DND-41 (cell line): ENCODE results near the gene MUC2.

Experiments used
- ATAC-seq: fragments of 200-7000 bp; cut with Tn5 transposase; 3 replicates; pipeline ENCODE4 v1.9.1; 2021; ENCODE audit warnings: low read depth; ENCODE audit not compliant: insufficient read depth
- DNase-seq: peaks from one replicate; pipeline ENCODE4 v3.0.0-alpha.2; 2020
- H2AFZ ChIP-seq: 2 replicates; pipeline ENCODE4 v1.6.0; 2012; ENCODE audit warnings: low read depth, low read length
- H3K27ac ChIP-seq: 2 replicates; pipeline ENCODE4 v1.5.1; 2012; ENCODE audit warnings: low read length, inconsistent platforms
- H3K27me3 ChIP-seq: fragments of 200-600 bp; sonication (generic); 2 replicates; pipeline ENCODE4 v1.6.0; 2012; ENCODE audit warnings: low read length, mild to moderate bottlenecking, inconsistent platforms; ENCODE audit not compliant: insufficient read depth, poor library complexity
- H3K36me3 ChIP-seq: 2 replicates; pipeline ENCODE4 v1.5.1; 2012; ENCODE audit warnings: low read length, inconsistent platforms; ENCODE audit not compliant: insufficient read depth
- H3K4me1 ChIP-seq: 2 replicates; pipeline ENCODE4 v1.5.1; 2012; ENCODE audit warnings: mild to moderate bottlenecking, low read length; ENCODE audit not compliant: insufficient read depth
- H3K4me2 ChIP-seq: 2 replicates; pipeline ENCODE4 v1.6.0; 2012; ENCODE audit warnings: mild to moderate bottlenecking, moderate library complexity, low read length, inconsistent platforms; ENCODE audit not compliant: insufficient read depth
- H3K4me3 ChIP-seq, 2 experiments: fragments of 200-600 bp in 1 of 2; shearing (Covaris generic) in 1 of 2; 2 replicates each; pipeline ENCODE4 v1.5.1; 2012 to 2016; ENCODE audit warnings: inconsistent platforms in 2 of 2, low read length in 2 of 2, mild to moderate bottlenecking in 2 of 2, low read depth in 1 of 2, moderate library complexity in 1 of 2
- H3K79me2 ChIP-seq: 2 replicates; pipeline ENCODE4 v1.6.0; 2012; ENCODE audit warnings: low read length, inconsistent platforms; ENCODE audit not compliant: insufficient read depth
- H3K9ac ChIP-seq: 2 replicates; pipeline ENCODE4 v1.6.0; 2012; ENCODE audit warnings: low read depth, mild to moderate bottlenecking, inconsistent platforms, low read length, moderate library complexity
- H3K9me3 ChIP-seq: 2 replicates; pipeline ENCODE4 v1.5.1; 2012; ENCODE audit warnings: low read length, moderate library complexity, mild to moderate bottlenecking, inconsistent platforms; ENCODE audit not compliant: insufficient read depth, severe bottlenecking
- H4K20me1 ChIP-seq: 2 replicates; pipeline ENCODE4 v1.6.0; 2012; ENCODE audit warnings: low read length; ENCODE audit not compliant: insufficient read depth
- CTCF ChIP-seq: IDR thresholded peaks from 2 replicates; pipeline ENCODE4 v1.5.1; 2012; ENCODE audit warnings: borderline replicate concordance, low read length, moderate library complexity, mild to moderate bottlenecking; ENCODE audit not compliant: poor library complexity, severe bottlenecking; ENCODE audit errors: extremely low read depth
- EZH2 ChIP-seq: IDR thresholded peaks from 3 replicates; pipeline ENCODE4 v1.6.1; 2012; ENCODE audit warnings: borderline replicate concordance, low read depth, mild to moderate bottlenecking, moderate library complexity, low read length, inconsistent platforms; ENCODE audit not compliant: severe bottlenecking

MUC2 gene

GRCh38 chr11:1070594-1071462 lies 3.8 kb upstream of the MUC2 start:
- H3K79me2 ChIP-seq: no peaks in the 10 kb centered on the region
- H3K27ac ChIP-seq: no peak overlapping the region
- TF ChIP-seq CTCF: no peak
- no peak for TF ChIP-seq EZH2
- no peak for DNase-seq
- H3K27me3 ChIP-seq: no peaks in the 10 kb centered on the region
- no peaks in the 10 kb centered on the region for H3K9me3 ChIP-seq
- H2AFZ ChIP-seq: no peak overlapping the region
- H3K4me1 ChIP-seq: no peaks in the 10 kb centered on the region
- ATAC-seq: no peak
- no peaks in the 10 kb centered on the region for H4K20me1 ChIP-seq
- no peak overlapping the region for H3K9ac ChIP-seq
- H3K4me3 ChIP-seq: no peak overlapping the region
- H3K4me2 ChIP-seq: no peak overlapping the region
- no peaks in the 10 kb centered on the region for H3K36me3 ChIP-seq

GRCh38 chr11:1071571-1072115 lies 3.0 kb upstream of the MUC2 start:
- Histone ChIP-seq H3K79me2 (no peaks in the 10 kb centered on the region), H3K27ac (no peak overlapping the region), H3K4me1 (no peaks in the 10 kb centered on the region), H4K20me1 (no peaks in the 10 kb centered on the region), H3K9me3 (no peaks in the 10 kb centered on the region), H3K4me3 (no peak overlapping the region), H3K9ac (no peak overlapping the region), H3K36me3 (no peaks in the 10 kb centered on the region), H2AFZ (no peak overlapping the region), H3K4me2 (no peak overlapping the region), H3K27me3 (no peaks in the 10 kb centered on the region)
- TF ChIP-seq EZH2 (no peak), CTCF (no peak)
- ATAC-seq (no peak), DNase-seq (no peak)

- H3K4me2 ChIP-seq: no peak overlapping the region
- no peak overlapping the region for H2AFZ ChIP-seq
- H4K20me1 ChIP-seq: no peaks in the 10 kb centered on the region
- no peaks in the 10 kb centered on the region for H3K36me3 ChIP-seq
- H3K9me3 ChIP-seq: no peaks in the 10 kb centered on the region
- H3K27me3 ChIP-seq: no peaks in the 10 kb centered on the region
- no peak for DNase-seq
- no peak overlapping the region for H3K27ac ChIP-seq
- no peak overlapping the region for H3K9ac ChIP-seq
- TF ChIP-seq EZH2 (no peak), CTCF (no peak)
- no peak overlapping the region for H3K4me3 ChIP-seq
- ATAC-seq: no peak
- H3K4me1 ChIP-seq: no peaks in the 10 kb centered on the region
- H3K79me2 ChIP-seq: no peaks in the 10 kb centered on the region
These were observed 2.4 kb upstream of the MUC2 start for GRCh38 chr11:1072116-1072820.
